NCI-H1930 (cell line): ENCODE measurements around the gene LMAN2L.

ENCODE experiments used
- DNase-seq, 2 experiments: peaks; one replicate each; lab custom pipeline; 2025; lab: John Stamatoyannopoulos, UW

The LMAN2L gene

DNA sequence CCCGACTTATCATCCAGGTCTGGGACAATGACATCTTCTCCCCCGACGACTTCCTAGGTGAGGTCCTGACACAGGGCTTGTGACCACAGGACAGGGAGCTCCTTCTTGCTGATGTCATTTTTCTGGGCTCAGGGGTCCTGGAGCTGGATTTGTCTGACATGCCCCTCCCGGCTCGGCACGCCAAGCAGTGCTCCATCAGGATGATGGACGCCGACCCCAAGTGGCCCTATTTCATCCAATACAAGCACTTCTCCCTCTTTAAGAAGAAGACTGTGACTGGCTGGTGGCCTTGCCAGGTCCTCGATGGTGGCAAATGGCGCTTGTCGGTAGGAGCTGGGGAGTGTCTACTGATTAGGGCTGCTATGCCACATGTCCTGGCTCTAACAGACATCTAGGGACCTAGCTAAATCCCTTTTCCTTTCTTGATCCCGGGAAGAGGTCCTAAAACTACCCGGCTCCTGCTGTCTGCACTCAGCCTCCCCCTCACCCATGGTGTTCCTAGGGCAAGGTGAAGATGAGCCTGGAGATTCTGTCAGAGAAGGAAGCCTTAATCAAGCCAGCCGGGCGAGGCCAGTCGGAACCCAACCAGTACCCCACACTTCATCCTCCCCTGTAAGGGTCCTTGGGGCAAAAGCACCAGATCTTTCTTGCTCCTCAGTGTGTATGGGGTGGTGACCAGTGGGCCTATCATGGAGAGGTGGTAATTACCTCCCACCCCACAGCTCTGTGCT, 36.7 kb downstream of the LMAN2L start:
- DNase-seq = no peak

DNA sequence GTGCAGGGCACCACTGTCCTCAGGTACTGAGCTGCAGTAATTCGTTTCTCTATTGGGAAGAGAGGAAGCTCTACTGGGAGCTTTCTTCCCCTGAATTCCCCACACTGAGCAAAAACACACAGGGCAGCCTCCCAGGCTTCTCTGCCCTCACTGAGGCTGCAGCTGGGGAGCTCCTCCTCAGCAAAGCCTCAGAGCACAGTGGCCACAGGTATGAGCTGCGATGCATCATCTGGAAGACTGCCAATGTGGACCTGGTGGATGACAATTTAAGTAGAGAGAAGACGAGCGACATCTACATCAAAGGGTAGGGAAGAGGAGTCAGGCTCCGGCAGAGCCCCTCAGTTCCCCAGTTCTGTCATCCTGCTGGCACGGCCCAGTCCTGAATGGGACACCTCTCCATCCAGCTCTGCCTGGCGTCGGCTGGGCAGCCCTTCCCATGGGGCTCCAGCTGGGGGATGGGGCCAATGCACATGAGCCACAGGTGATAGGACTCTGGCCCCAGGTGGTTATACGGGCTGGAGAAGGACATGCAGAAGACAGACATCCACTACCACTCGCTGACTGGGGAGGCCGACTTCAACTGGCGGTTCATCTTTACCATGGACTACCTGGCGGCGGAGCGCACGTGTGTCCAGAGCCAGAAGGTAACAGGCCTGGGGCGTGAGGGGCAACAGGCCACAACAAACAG, 37.6 kb downstream of the LMAN2L start:
- no peak for DNase-seq

DNA sequence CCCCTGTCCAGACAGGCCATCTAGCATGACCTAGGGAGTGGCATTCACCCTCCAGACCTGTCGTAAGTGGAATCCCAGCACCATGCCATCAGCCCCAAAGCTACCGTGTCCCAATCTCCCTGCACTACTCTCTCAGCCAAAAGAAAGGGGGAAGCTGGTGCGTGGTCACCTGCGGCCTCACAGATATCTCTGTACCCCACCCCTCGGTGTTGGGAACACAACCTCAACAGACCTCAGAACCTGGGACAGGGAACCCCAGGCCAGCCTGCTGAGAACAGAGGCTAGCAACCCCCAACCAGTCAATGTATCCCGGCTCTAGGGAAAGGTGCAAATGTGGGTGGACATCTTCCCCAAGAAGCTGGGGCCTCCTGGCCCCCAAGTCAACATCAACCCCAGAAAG, 38.2 kb downstream of the LMAN2L start:
- no peak for DNase-seq

DNA sequence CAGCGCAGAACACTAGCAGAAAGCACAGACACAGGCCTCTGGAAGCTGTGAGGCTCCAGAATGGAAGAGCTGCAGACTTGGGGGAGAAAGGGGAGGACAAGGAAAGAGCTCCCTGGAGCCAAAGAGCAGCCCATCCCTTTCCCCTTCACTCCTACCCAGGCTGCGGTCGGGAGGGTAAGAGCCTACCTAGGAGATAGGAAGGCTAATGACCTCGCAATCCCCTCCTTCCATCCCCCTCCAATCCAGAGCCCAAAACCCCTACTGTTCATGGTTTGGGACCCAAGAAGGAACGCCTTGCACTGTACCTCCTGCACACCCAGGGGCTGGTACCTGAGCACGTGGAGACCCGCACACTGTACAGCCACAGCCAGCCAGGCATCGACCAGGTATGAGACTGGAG, 39.8 kb downstream of the LMAN2L start:
- no peak for DNase-seq

GRCh38 chr2:96699621-96700020, 40.2 kb downstream of the LMAN2L start:
- DNase-seq = no peak

DNA sequence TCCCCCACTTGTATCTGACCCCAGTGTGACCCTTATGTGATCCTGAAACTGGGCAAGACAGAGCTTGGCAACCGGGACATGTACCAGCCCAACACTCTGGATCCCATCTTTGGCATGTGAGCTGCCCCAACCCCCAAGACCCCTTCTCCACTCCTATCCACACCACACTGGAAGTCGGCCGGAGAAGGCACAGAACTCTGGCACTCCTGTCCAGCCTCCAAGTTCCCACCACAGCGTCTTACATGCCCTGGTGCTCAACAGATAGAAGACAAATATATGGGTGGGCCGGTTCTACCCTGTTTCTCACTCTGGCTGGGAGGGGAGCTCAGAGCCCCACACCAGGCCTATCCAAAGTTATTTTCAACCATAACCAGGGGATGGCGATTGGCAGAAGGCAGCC, 40.8 kb downstream of the LMAN2L start:
- no peak for DNase-seq

DNA sequence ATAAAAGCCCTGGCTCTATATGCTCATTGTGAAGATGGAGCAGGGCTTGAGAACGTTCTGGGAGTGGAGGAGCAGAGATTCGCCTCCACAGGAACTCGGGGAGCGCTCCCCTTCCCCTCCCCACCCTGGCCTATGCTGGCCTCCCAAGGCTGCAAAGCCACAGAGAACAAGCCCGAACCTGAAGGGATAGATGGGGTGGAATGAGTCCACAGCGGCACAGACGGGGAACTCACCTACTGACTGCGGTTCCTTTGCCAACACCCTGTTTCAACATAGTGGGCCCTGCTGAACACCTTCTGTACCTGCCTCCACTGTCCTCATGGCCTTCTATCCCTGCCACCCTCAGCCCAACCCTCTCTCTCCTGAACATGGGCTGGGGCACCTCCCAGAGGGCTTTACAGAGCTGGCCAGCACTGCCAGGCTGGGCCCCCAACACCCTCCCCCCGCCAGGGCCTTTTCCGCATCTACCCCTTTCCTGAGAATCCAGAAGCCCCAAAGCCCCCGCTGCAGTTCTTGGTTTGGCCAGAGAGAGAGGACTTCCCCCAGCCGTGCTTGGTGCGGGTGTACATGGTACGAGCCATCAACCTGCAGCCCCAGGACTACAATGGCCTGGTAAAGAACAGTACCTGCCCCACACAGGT, 41.5 kb downstream of the LMAN2L start:
- no peak for DNase-seq

- DNase-seq = no peak
Observed at GRCh38 chr2:96697476-96697875, 42.4 kb downstream of the LMAN2L start.

GRCh38 chr2:96695602-96696001, 44.3 kb downstream of the LMAN2L start:
- no peak for DNase-seq

GRCh38 chr2:96694816-96695455, 44.9 kb downstream of the LMAN2L start:
- DNase-seq = no peak

GRCh38 chr2:96694279-96694678, 45.6 kb downstream of the LMAN2L start:
- DNase-seq = no peak

DNA sequence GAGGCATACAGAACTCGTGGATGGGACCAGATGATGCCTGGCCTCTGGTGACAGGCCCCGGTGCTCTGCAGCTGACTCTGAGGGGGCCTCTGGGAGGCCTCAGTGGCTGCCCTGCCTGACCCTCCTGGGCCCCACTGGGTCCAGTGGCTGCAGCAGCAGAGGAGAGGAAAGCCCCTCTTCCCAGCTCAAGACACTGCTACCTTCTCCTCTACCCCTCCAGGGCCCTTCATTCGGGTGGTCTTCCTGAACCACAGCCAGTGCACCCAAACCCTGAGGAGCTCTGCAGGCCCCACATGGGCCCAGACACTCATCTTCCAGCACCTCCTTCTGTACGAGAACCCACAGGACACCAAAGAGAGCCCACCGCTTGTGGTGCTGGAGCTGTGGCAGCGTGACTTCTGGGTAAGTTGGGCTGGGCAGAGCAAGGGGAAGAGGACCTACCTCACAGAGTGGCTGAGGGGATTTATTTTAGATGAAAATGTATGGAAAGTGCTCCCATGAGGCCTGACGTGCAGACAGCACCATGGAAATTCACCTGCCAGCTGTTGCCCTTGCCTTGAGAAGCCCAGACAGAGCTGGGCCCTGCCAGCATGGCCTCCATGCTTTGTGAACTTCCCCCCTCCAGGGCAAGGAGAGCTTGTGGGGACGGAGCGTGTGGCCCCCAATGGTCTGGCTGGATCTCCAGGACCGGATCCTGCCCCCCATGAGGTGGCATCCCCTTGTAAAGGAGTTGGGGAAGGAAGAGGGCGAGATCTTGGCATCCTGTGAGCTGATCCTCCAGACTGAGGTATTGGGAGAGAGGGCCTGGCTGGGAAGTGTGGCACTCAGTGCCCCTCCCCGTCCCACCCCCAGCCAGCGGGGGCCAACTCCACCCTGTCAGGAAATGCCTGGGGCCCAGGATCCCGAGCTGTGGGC, 46.3 kb downstream of the LMAN2L start:
- no peak for DNase-seq

- DNase-seq = no peak
Observed at GRCh38 chr2:96692094-96692971, 47.5 kb downstream of the LMAN2L start.

- no peak for DNase-seq
Observed at GRCh38 chr2:96691022-96691612, 48.7 kb downstream of the LMAN2L start.

DNA sequence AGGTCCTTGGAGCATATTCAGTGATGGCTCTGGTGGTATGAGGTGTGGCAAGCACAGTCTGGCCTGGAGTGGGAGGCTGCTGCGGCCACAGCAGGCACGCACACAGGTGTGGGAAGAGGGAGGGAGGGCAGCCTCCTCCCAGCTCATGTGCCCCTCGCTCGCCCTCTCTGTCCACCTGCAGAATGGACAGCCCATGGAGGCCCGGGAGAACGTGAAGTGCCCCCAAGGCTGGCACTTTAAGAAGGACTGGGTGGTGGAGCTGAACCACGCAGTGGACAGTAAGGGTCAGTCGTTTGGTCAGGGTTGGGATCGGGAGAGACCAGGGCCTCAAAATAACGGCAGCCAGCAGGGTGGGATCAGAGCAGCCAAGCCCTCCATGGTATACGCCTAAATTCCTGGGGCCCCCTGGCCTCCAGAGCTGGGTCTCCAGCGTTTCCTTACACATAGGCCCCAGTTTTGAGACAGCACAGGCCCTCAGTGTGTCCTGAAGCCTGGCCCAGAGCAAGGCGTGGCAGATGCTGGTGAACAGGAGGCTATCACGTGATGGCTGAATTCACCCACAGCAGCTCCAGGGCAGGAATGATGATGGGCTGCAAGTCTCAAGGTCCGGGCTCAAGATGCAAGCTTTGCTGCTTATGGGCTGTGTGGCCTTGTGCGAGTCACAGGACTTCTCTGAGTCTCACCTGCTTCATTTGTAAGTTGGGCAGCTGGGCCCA, 49.4 kb downstream of the LMAN2L start:
- DNase-seq = no peak

DNA sequence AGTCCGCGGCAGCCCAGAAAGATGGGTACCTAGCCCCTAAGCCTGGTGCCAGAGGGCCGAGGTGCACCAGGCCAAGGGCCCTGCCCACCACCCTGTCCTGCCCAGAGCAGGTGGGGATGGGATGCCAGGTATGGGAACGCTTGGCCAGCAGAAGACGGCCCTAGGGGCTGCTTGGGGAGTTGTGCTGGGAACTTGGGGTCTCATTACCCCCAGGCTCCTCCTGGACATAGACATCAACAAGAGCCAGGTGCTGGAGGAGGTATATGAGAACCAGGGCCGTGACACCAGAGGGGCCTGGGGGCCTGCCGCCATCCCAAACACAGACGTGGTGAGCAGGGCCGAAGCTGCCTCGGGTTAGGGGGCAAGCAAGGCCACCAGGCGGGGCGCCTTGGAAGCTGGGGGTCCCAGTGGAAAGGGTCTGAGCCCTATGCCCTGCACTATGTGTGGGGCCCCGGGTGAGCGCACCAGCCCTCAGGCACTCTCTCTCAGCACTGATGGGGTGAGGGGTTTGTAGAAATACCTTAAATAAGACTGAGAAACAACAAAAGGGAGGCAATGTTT, 50.4 kb downstream of the LMAN2L start:
- no peak for DNase-seq

DNA sequence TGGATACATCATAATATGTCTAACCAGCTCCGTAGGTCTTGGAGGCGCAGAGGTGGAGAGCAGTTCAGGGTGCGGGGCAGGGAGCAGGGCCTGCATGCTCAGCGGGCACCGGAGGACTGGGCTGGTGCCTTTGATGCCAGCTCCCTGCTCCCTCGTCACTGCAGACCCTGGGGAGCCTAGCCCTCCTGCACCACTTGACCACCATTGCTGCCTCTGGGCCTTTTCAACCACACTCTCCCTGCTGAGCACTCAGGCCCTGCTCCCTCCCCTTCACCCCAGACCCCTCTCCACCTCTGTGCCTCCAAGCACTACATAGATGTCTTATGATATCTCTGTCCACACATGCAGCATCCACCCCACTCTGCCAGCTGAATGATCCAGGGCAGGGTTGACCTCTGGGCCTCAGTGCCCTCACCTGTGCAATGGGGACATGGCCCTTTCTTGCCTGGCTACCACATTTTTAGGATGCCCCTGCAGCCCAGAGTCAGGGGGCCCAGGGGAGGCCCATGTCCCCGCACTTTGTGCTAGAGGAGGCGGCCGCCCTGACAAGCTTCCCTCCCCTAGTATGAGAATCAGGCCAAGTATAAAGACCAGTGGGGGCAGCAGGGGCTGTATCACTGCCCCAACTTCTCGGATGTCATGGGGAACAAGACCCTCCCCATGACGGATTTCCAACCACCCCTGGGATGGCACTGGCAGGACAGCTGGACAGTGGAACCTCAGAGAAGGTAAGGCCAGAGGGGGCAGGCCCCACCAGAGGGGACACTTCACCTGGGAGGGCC, 51.0 kb downstream of the LMAN2L start:
- DNase-seq = no peak
